ENCODE results near the gene SH3D19. TPM values are rescaled to one million over a fixed set of nuclear protein-coding genes. Genes with fewer than 3 reads are reported as not detected.

Gene SH3D19
- total and polyA plus RNA-seq, 4 donors: 40.3 to 62.1 (median 40.9) TPM

GRCh38 chr4:151099976-151100417, 225.4 kb downstream of the SH3D19 start:
- Histone ChIP-seq H3K27ac (ENCODE audit: low read depth, low read length) (peak overlapping the region; percentile 94), H3K36me3 (ENCODE audit: control insufficient read depth, insufficient read depth, low read length) (peaks cover 12% of the 10 kb centered on the region), H3K4me1 (ENCODE audit: control insufficient read depth, insufficient read depth, low read length) (no peaks in the 10 kb centered on the region), H3K27me3 (ENCODE audit: control insufficient read depth, insufficient read depth, low read length) (no peaks in the 10 kb centered on the region), H3K9me3 (ENCODE audit: control insufficient read depth, insufficient read depth, low read length) (no peaks in the 10 kb centered on the region), H3K4me3 (ENCODE audit: low read depth, low read length) (peak overlapping the region; percentile 88)
- peak in 3 of 6 donors; percentile 24 to 45 (median 26) for DNase-seq (ENCODE audit: low read depth in 4 of 6, low spot score in 6 of 6)
- whole genome bisulfite sequencing (ENCODE audit: insufficient coverage): 0% methylated on average over 10 of the region's 13 CpGs

DNA sequence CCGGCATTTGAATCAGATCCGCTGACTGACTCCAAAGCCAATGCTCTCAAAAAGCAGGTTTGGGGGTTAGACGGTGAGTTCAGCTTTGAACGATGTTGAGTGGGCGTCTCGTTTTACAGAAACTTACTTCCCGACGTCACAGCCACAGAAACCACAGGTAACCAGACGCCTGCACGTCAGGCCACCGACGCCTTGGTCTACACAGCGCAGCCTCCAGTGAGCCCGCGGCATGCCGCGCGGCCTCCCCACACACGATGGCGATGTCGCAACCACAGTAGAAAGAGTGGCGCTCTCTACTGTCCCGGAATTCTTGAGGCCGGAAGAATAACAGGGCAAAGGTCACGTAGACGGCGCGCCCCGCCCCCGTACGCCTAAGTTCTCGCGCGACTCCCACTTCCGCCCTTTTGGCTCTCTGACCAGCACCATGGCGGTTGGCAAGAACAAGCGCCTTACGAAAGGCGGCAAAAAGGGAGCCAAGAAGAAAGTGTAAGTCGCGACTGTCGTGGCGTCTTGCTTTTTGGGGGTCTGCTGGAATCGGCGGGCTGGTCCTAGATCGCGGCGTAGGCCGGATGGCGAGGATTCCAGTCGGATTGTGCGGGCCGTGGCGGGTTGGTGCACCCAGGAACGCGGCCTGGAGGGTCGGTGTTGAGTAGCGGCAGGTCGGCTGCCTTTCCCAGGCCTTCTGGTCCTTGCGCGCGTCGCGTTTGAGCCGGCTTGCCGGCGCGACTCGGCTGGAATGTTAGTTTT, 226.0 kb downstream of the SH3D19 start, which contains the start of gene RPS3A:
Gene RPS3A (plus strand): TSS at position 400 of the 747 bp plus-strand sequence. CDS start 25 bp downstream, at position 425.
- peak within 1 kb of the TSS; percentile 88 for H3K4me3 ChIP-seq (ENCODE audit: low read depth, low read length)
- H3K27ac ChIP-seq (ENCODE audit: low read depth, low read length): peak within 1 kb of the TSS; percentile 94
- no peaks in the 10 kb centered on the region for H3K9me3 ChIP-seq (ENCODE audit: control insufficient read depth, insufficient read depth, low read length)
- peak; percentile 95 to 99 (median 98) for DNase-seq (ENCODE audit: low read depth in 4 of 6, low spot score in 6 of 6)
- peaks cover 11% of the 10 kb centered on the region for H3K36me3 ChIP-seq (ENCODE audit: control insufficient read depth, insufficient read depth, low read length)
- 1% methylated on average over 65 of the region's 69 CpGs for WGBS (ENCODE audit: insufficient coverage)
- H3K27me3 ChIP-seq (ENCODE audit: control insufficient read depth, insufficient read depth, low read length): no peaks in the 10 kb centered on the region
- H3K4me1 ChIP-seq (ENCODE audit: control insufficient read depth, insufficient read depth, low read length): no peaks in the 10 kb centered on the region

GRCh38 chr4:151098979-151099228, 226.5 kb downstream of the SH3D19 start:
- H3K27me3 ChIP-seq (ENCODE audit: control insufficient read depth, insufficient read depth, low read length): no peaks in the 10 kb centered on the region
- 100% methylated on average over 1 of the region's 8 CpGs for WGBS (ENCODE audit: insufficient coverage)
- H3K4me1 ChIP-seq (ENCODE audit: control insufficient read depth, insufficient read depth, low read length): no peaks in the 10 kb centered on the region
- no peaks in the 10 kb centered on the region for H3K9me3 ChIP-seq (ENCODE audit: control insufficient read depth, insufficient read depth, low read length)
- H3K4me3 ChIP-seq (ENCODE audit: low read depth, low read length): peak overlapping the region; percentile 88
- H3K36me3 ChIP-seq (ENCODE audit: control insufficient read depth, insufficient read depth, low read length): peaks cover 11% of the 10 kb centered on the region
- peak overlapping the region; percentile 11 for H3K27ac ChIP-seq (ENCODE audit: low read depth, low read length)
- DNase-seq (ENCODE audit: low read depth in 4 of 6, low spot score in 6 of 6): no peak

DNA sequence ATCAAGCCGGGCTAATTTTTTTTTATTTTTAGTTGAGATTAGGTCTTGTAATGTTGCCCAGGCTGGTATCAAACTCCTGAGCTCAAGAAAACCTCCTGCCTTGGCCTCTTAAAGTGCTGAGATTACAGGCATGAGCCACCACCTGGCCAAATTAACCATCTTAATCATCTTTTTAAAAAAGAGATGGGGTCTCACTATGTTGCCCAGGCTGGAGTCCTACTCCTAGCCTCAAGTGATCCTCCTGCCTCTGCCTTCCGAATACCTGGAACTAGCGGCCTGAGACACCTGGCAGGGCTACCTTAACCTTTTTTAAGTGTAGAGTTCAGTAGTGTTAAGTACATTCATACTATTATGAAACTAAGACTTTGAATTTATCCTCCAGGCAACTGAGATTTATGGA, 227.6 kb downstream of the SH3D19 start:
- no peaks in the 10 kb centered on the region for H3K27me3 ChIP-seq (ENCODE audit: control insufficient read depth, insufficient read depth, low read length)
- H3K9me3 ChIP-seq (ENCODE audit: control insufficient read depth, insufficient read depth, low read length): no peaks in the 10 kb centered on the region
- H3K27ac ChIP-seq (ENCODE audit: low read depth, low read length): no peak overlapping the region
- H3K36me3 ChIP-seq (ENCODE audit: control insufficient read depth, insufficient read depth, low read length): peaks cover 3% of the 10 kb centered on the region
- no peak overlapping the region for H3K4me3 ChIP-seq (ENCODE audit: low read depth, low read length)
- DNase-seq (ENCODE audit: low read depth in 4 of 6, low spot score in 6 of 6): no peak
- no peaks in the 10 kb centered on the region for H3K4me1 ChIP-seq (ENCODE audit: control insufficient read depth, insufficient read depth, low read length)
- no CpG with 5 or more reads among the region's 3 CpGs for WGBS (ENCODE audit: insufficient coverage)

DNA sequence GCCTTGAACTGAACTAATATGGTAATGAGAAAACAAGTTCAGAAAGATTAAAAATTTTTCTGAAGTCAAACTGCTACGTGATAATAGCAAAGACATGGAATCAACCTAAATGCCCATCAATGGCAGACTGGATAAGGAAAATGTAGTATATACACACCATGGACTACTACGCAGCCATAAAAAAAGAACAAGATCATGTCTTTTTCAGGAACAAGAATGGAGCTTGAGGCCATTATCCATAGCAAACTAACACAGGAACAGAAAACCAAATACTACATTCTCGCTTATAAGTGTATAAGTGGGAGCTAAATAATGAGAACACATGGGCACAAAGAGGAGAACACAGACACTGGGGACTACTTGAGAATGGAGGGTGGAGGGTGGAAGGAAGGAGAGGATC, 230.3 kb downstream of the SH3D19 start:
- no peaks in the 10 kb centered on the region for H3K4me1 ChIP-seq (ENCODE audit: control insufficient read depth, insufficient read depth, low read length)
- no peak overlapping the region for H3K4me3 ChIP-seq (ENCODE audit: low read depth, low read length)
- WGBS (ENCODE audit: insufficient coverage): no CpG with 5 or more reads among the region's 3 CpGs

GRCh38 chr4:151094290-151094751, 231.1 kb downstream of the SH3D19 start:
- 72% methylated on average over 2 of the region's 2 CpGs for WGBS (ENCODE audit: insufficient coverage)
- no peak for DNase-seq (ENCODE audit: low read depth in 4 of 6, low spot score in 6 of 6)
- H3K9me3 ChIP-seq (ENCODE audit: control insufficient read depth, insufficient read depth, low read length): no peaks in the 10 kb centered on the region
- no peaks in the 10 kb centered on the region for H3K36me3 ChIP-seq (ENCODE audit: control insufficient read depth, insufficient read depth, low read length)
- no peak overlapping the region for H3K4me3 ChIP-seq (ENCODE audit: low read depth, low read length)
- no peak overlapping the region for H3K27ac ChIP-seq (ENCODE audit: low read depth, low read length)
- no peaks in the 10 kb centered on the region for H3K27me3 ChIP-seq (ENCODE audit: control insufficient read depth, insufficient read depth, low read length)
- H3K4me1 ChIP-seq (ENCODE audit: control insufficient read depth, insufficient read depth, low read length): no peaks in the 10 kb centered on the region

More for the DNA sequence above, 230.3 kb downstream of the SH3D19 start:
- Histone ChIP-seq H3K9me3 (ENCODE audit: control insufficient read depth, insufficient read depth, low read length) (no peaks in the 10 kb centered on the region), H3K27me3 (ENCODE audit: control insufficient read depth, insufficient read depth, low read length) (no peaks in the 10 kb centered on the region), H3K36me3 (ENCODE audit: control insufficient read depth, insufficient read depth, low read length) (no peaks in the 10 kb centered on the region), H3K27ac (ENCODE audit: low read depth, low read length) (no peak overlapping the region)
- no peak for DNase-seq (ENCODE audit: low read depth in 4 of 6, low spot score in 6 of 6)

GRCh38 chr4:151093203-151093602, 232.2 kb downstream of the SH3D19 start:
- no peaks in the 10 kb centered on the region for H3K36me3 ChIP-seq (ENCODE audit: control insufficient read depth, insufficient read depth, low read length)
- H3K27ac ChIP-seq (ENCODE audit: low read depth, low read length): no peak overlapping the region
- no peaks in the 10 kb centered on the region for H3K4me1 ChIP-seq (ENCODE audit: control insufficient read depth, insufficient read depth, low read length)
- no CpG with 5 or more reads among the region's 3 CpGs for WGBS (ENCODE audit: insufficient coverage)
- DNase-seq (ENCODE audit: low read depth in 4 of 6, low spot score in 6 of 6): no peak
- H3K27me3 ChIP-seq (ENCODE audit: control insufficient read depth, insufficient read depth, low read length): no peaks in the 10 kb centered on the region
- no peak overlapping the region for H3K4me3 ChIP-seq (ENCODE audit: low read depth, low read length)
- H3K9me3 ChIP-seq (ENCODE audit: control insufficient read depth, insufficient read depth, low read length): no peaks in the 10 kb centered on the region

- H3K4me3 ChIP-seq (ENCODE audit: low read depth, low read length): no peak overlapping the region
- no peaks in the 10 kb centered on the region for H3K9me3 ChIP-seq (ENCODE audit: control insufficient read depth, insufficient read depth, low read length)
- H3K27ac ChIP-seq (ENCODE audit: low read depth, low read length): no peak overlapping the region
- DNase-seq (ENCODE audit: low read depth in 4 of 6, low spot score in 6 of 6): no peak
- H3K27me3 ChIP-seq (ENCODE audit: control insufficient read depth, insufficient read depth, low read length): no peaks in the 10 kb centered on the region
- 89% methylated on average over 1 of the region's 3 CpGs for WGBS (ENCODE audit: insufficient coverage)
- no peaks in the 10 kb centered on the region for H3K36me3 ChIP-seq (ENCODE audit: control insufficient read depth, insufficient read depth, low read length)
- no peaks in the 10 kb centered on the region for H3K4me1 ChIP-seq (ENCODE audit: control insufficient read depth, insufficient read depth, low read length)
Measured at GRCh38 chr4:151092488-151092887, 232.9 kb downstream of the SH3D19 start.

GRCh38 chr4:151091047-151091446, 234.4 kb downstream of the SH3D19 start:
- Histone ChIP-seq H3K27me3 (ENCODE audit: control insufficient read depth, insufficient read depth, low read length) (no peaks in the 10 kb centered on the region), H3K4me3 (ENCODE audit: low read depth, low read length) (no peak overlapping the region), H3K4me1 (ENCODE audit: control insufficient read depth, insufficient read depth, low read length) (no peaks in the 10 kb centered on the region), H3K27ac (ENCODE audit: low read depth, low read length) (no peak overlapping the region), H3K36me3 (ENCODE audit: control insufficient read depth, insufficient read depth, low read length) (no peaks in the 10 kb centered on the region), H3K9me3 (ENCODE audit: control insufficient read depth, insufficient read depth, low read length) (no peaks in the 10 kb centered on the region)
- no CpG with 5 or more reads among the region's 2 CpGs for WGBS (ENCODE audit: insufficient coverage)
- DNase-seq (ENCODE audit: low read depth in 4 of 6, low spot score in 6 of 6): no peak

GRCh38 chr4:151087467-151087866, 237.9 kb downstream of the SH3D19 start:
- H3K4me3 ChIP-seq (ENCODE audit: low read depth, low read length): no peak overlapping the region
- no peak for DNase-seq (ENCODE audit: low read depth in 4 of 6, low spot score in 6 of 6)
- WGBS (ENCODE audit: insufficient coverage): 77% methylated on average over 6 of the region's 8 CpGs

More at GRCh38 chr4:151087467-151087866, 237.9 kb downstream of the SH3D19 start:
- H3K27me3 ChIP-seq (ENCODE audit: control insufficient read depth, insufficient read depth, low read length): no peaks in the 10 kb centered on the region
- no peaks in the 10 kb centered on the region for H3K4me1 ChIP-seq (ENCODE audit: control insufficient read depth, insufficient read depth, low read length)
- no peaks in the 10 kb centered on the region for H3K9me3 ChIP-seq (ENCODE audit: control insufficient read depth, insufficient read depth, low read length)
- H3K36me3 ChIP-seq (ENCODE audit: control insufficient read depth, insufficient read depth, low read length): no peaks in the 10 kb centered on the region
- no peak overlapping the region for H3K27ac ChIP-seq (ENCODE audit: low read depth, low read length)
